Loucy (cell line): ENCODE results near the gene DAZL.

Experiments used
- H2AFZ ChIP-seq: fragments of 200-600 bp; sonication (generic); 2 replicates; pipeline ENCODE4 v1.6.0; 2016; ENCODE audit warnings: antibody characterized with exemption, mild to moderate bottlenecking, low read length, moderate library complexity
- H3F3A ChIP-seq: fragments of 200-600 bp; 2 replicates; pipeline ENCODE4 v1.6.0; 2016; ENCODE audit warnings: antibody characterized with exemption, low read depth, mild to moderate bottlenecking
- H3K27me3 ChIP-seq: fragments of 200-600 bp; sonication (generic); 2 replicates; pipeline ENCODE4 v1.6.1; 2014; ENCODE audit warnings: low read length, mild to moderate bottlenecking; ENCODE audit not compliant: insufficient read depth, poor library complexity, severe bottlenecking
- H3K36me3 ChIP-seq: fragments of 200-600 bp; sonication (generic); 2 replicates; pipeline ENCODE4 v1.6.1; 2016; ENCODE audit warnings: low read length; ENCODE audit not compliant: insufficient read depth
- H3K4me1 ChIP-seq: fragments of 200-600 bp; sonication (generic); 2 replicates; pipeline ENCODE4 v1.5.1; 2014; ENCODE audit warnings: low read length, mild to moderate bottlenecking; ENCODE audit not compliant: insufficient read depth, poor library complexity, severe bottlenecking
- H3K4me2 ChIP-seq: fragments of 200-600 bp; sonication (generic); 2 replicates; pipeline ENCODE4 v1.6.0; 2014; ENCODE audit warnings: antibody characterized with exemption, low read length, low read depth, mild to moderate bottlenecking; ENCODE audit not compliant: poor library complexity, severe bottlenecking
- H3K4me3 ChIP-seq: fragments of 200-600 bp; sonication (generic); 2 replicates; pipeline ENCODE4 v1.5.1; 2014; ENCODE audit warnings: low read length, mild to moderate bottlenecking, mixed read lengths; ENCODE audit not compliant: poor library complexity, severe bottlenecking
- H3K79me2 ChIP-seq: fragments of 200-600 bp; sonication (generic); 2 replicates; pipeline ENCODE4 v1.6.1; 2014; ENCODE audit warnings: low read length; ENCODE audit not compliant: insufficient read depth
- H3K9ac ChIP-seq: fragments of 200-600 bp; sonication (generic); 2 replicates; pipeline ENCODE4 v1.6.0; 2014; ENCODE audit warnings: mild to moderate bottlenecking, low read depth, low read length, moderate library complexity; ENCODE audit not compliant: poor library complexity, severe bottlenecking
- H3K9me2 ChIP-seq: fragments of 200-600 bp; sonication (generic); replicated peaks from 2 replicates; pipeline ENCODE4 v1.6.1; 2016; ENCODE audit warnings: low read depth, low read length, mixed read lengths
- H3K9me3 ChIP-seq: fragments of 200-600 bp; sonication (generic); 2 replicates; pipeline ENCODE4 v1.6.1; 2014; ENCODE audit warnings: mild to moderate bottlenecking, antibody characterized with exemption, low read length, low read depth; ENCODE audit not compliant: insufficient read depth
- H4K20me1 ChIP-seq: fragments of 200-600 bp; sonication (generic); 2 replicates; pipeline ENCODE4 v1.6.0; 2014; ENCODE audit warnings: antibody characterized with exemption, low read length, mild to moderate bottlenecking; ENCODE audit not compliant: insufficient read depth, poor library complexity, severe bottlenecking
- CTCF ChIP-seq: fragments of 200-600 bp; sonication (generic); conservative IDR thresholded peaks from 2 replicates; pipeline ENCODE4 v1.5.1; 2014; ENCODE audit warnings: mild to moderate bottlenecking, antibody characterized with exemption, low read length
- EZH2phosphoT487 ChIP-seq: fragments of 200-600 bp; IDR thresholded peaks from 2 replicates; pipeline ENCODE4 v1.6.1; 2018; ENCODE audit warnings: antibody characterized with exemption, mild to moderate bottlenecking, moderate library complexity, borderline replicate concordance

DAZL gene

GRCh38 chr3:16604433-16604832 is 790 bp downstream of the DAZL start:
- Histone ChIP-seq H3K4me1 (peaks cover 7% of the 10 kb centered on the region), H3K36me3 (no peaks in the 10 kb centered on the region), H2AFZ (no peak overlapping the region), H3K4me2 (no peak overlapping the region), H3K9me2 (no peaks in the 10 kb centered on the region), H3K79me2 (no peaks in the 10 kb centered on the region), H3K9ac (no peak overlapping the region), H3K9me3 (no peaks in the 10 kb centered on the region), H3K27me3 (no peaks in the 10 kb centered on the region), H4K20me1 (no peaks in the 10 kb centered on the region), H3F3A (no peaks in the 10 kb centered on the region), H3K4me3 (no peak overlapping the region)
- TF ChIP-seq CTCF (no peak), EZH2phosphoT487 (no peak)

- Histone ChIP-seq H3K36me3 (no peaks in the 10 kb centered on the region), H3K9me3 (no peaks in the 10 kb centered on the region), H3K4me3 (no peak overlapping the region), H3K9me2 (no peaks in the 10 kb centered on the region), H3F3A (no peaks in the 10 kb centered on the region), H4K20me1 (no peaks in the 10 kb centered on the region), H3K4me2 (no peak overlapping the region), H2AFZ (no peak overlapping the region), H3K79me2 (no peaks in the 10 kb centered on the region), H3K9ac (no peak overlapping the region), H3K4me1 (peaks cover 18% of the 10 kb centered on the region), H3K27me3 (no peaks in the 10 kb centered on the region)
- TF ChIP-seq CTCF, result no peak
- no peak for TF ChIP-seq EZH2phosphoT487
Measured at GRCh38 chr3:16601537-16602005, 3.7 kb downstream of the DAZL start.

GRCh38 chr3:16600780-16601536 is 4.3 kb downstream of the DAZL start:
- Histone ChIP-seq H3K36me3 (no peaks in the 10 kb centered on the region), H3F3A (0 out of 2 replicates have a peak, but pooled peaks cover 3% of the 10 kb centered on the region), H3K9me2 (no peaks in the 10 kb centered on the region), H3K4me2 (no peak overlapping the region), H4K20me1 (no peaks in the 10 kb centered on the region), H2AFZ (peak overlapping the region; percentile 32; the same call in 1 of the 2 replicates), H3K79me2 (no peaks in the 10 kb centered on the region), H3K9ac (no peak overlapping the region), H3K27me3 (no peaks in the 10 kb centered on the region), H3K4me1 (peaks cover 24% of the 10 kb centered on the region), H3K4me3 (no peak overlapping the region), H3K9me3 (no peaks in the 10 kb centered on the region)
- TF ChIP-seq CTCF (peak; percentile 86), EZH2phosphoT487 (no peak)
